ENCODE results near the gene SRP14.
"Not testable (repeated sequence)": the region's sequence is repeated elsewhere in the genome, so short reads cannot be mapped to it uniquely, and the experiment has no call there.

SRP14 gene

GRCh38 chr15:39997031-39997430, 42.0 kb downstream of the SRP14 start:
- intact Hi-C loops (cut with DNase I; ENCODE audit: low total_unique reads): no loop called here
- no peaks in the 10 kb centered on the region for H3K9me3 ChIP-seq
- no peak overlapping the region for H3K27ac ChIP-seq
- peaks cover 44 to 78% (median 56%) of the 10 kb centered on the region in 3 donors for H3K36me3 ChIP-seq
- no peak for TF ChIP-seq CTCF (IDR thresholded peaks at IDR 0.05)
- H3K4me1 ChIP-seq: no peaks in the 10 kb centered on the region
- H3K27me3 ChIP-seq: no peaks in the 10 kb centered on the region
- H3K4me3 ChIP-seq: no peak overlapping the region
- DNase-seq: no peak

GRCh38 chr15:39996228-39996627, 42.8 kb downstream of the SRP14 start:
- H3K9me3 ChIP-seq; DNase-seq; H3K4me1 ChIP-seq; H3K27me3 ChIP-seq; intact Hi-C loops (cut with DNase I; ENCODE audit: low total_unique reads); H3K27ac ChIP-seq; H3K4me3 ChIP-seq: not testable (repeated sequence)
- H3K36me3 ChIP-seq: peaks cover 45 to 80% (median 50%) of the 10 kb centered on the region in 3 donors

- DNase-seq; intact Hi-C loops (cut with DNase I; ENCODE audit: low total_unique reads): not testable (repeated sequence)
- H3K36me3 ChIP-seq: peaks cover 66 to 95% (median 71%) of the 10 kb centered on the region in 3 donors
Observed at GRCh38 chr15:39992953-39993352, 46.0 kb downstream of the SRP14 start.

GRCh38 chr15:39990706-39991105, 48.3 kb downstream of the SRP14 start:
- H3K27ac ChIP-seq: no peak overlapping the region
- H3K36me3 ChIP-seq: peaks cover 67 to 94% (median 76%) of the 10 kb centered on the region in 3 donors
- no peaks in the 10 kb centered on the region for H3K27me3 ChIP-seq
- intact Hi-C loops (cut with DNase I; ENCODE audit: low total_unique reads): loop anchor here (2.0 kb wide), 1 partner anchor 24 kb away; no protein-coding TSS in a partner anchor
- H3K9me3 ChIP-seq: no peaks in the 10 kb centered on the region
- TF ChIP-seq CTCF (IDR thresholded peaks at IDR 0.05): no peak
- DNase-seq: no peak
- no peaks in the 10 kb centered on the region for H3K4me1 ChIP-seq
- H3K4me3 ChIP-seq: no peak overlapping the region

More at GRCh38 chr15:39992953-39993352, 46.0 kb downstream of the SRP14 start:
- not testable (repeated sequence) for H3K4me1 ChIP-seq, H3K4me3 ChIP-seq, H3K27ac ChIP-seq, H3K27me3 ChIP-seq, H3K9me3 ChIP-seq

- no peak for TF ChIP-seq CTCF (IDR thresholded peaks at IDR 0.05)
- Histone ChIP-seq H3K27me3 (no peaks in the 10 kb centered on the region), H3K36me3 (peaks cover 57 to 80% (median 67%) of the 10 kb centered on the region in 3 donors), H3K27ac (no peak overlapping the region), H3K4me3 (no peak overlapping the region), H3K4me1 (no peaks in the 10 kb centered on the region), H3K9me3 (no peaks in the 10 kb centered on the region)
- intact Hi-C loops (cut with DNase I; ENCODE audit: low total_unique reads): no loop called here
- DNase-seq: no peak
Observed at GRCh38 chr15:39987821-39988220, 51.2 kb downstream of the SRP14 start.
